Measurements from ENCODE around the gene RALGAPA2.

GRCh38 chr20:20731945-20732296, 19.5 kb upstream of the RALGAPA2 start:
- no peak for TF ChIP-seq POLR2A (IDR thresholded peaks at IDR 0.05)
- no peak for TF ChIP-seq CTCF (IDR thresholded peaks at IDR 0.05)
- peak in 1 of 2 donors; percentile 44 for TF ChIP-seq EP300 (IDR thresholded peaks at IDR 0.05)

All from tibial nerve (tissue), 4 donors.